WTC11 (cell line): ENCODE results near the gene ZNRF2. TPM values are rescaled to one million over a fixed set of nuclear protein-coding genes. Genes with fewer than 3 reads are reported as not detected.

Source experiments
- ATAC-seq: fragments of 200-7000 bp; cut with Tn5 transposase; 2 replicates; pipeline ENCODE4 v1.10.0; 2021; ENCODE audit warnings: mild to moderate bottlenecking, moderate library complexity
- CTCF ChIA-PET: fragments of 300-600 bp; sonication (Branson Sonifier 250); formaldehyde crosslinking; loops from one replicate; lab custom pipeline; 2021; ENCODE audit warnings: antibody characterized with exemption; lab: Charles Lee
- POLR2A ChIA-PET: fragments of 350-600 bp; sonication (Branson Sonifier 250); formaldehyde crosslinking; loops from one replicate; lab custom pipeline; 2021; ENCODE audit warnings: antibody characterized with exemption; lab: Charles Lee
- DNase-seq: peaks from one replicate; pipeline ENCODE4 v3.0.0; 2021; ENCODE audit warnings: low spot score
- H3K27ac Mint-ChIP-seq: 2 replicates; pipeline ENCODE4 v1.8.0; 2021; ENCODE audit warnings: mixed read lengths
- H3K27me3 Mint-ChIP-seq: 2 replicates; pipeline ENCODE4 v1.8.0; 2021; ENCODE audit warnings: low read depth, mild to moderate bottlenecking, moderate library complexity, mixed read lengths
- H3K36me3 Mint-ChIP-seq: 2 replicates; pipeline ENCODE4 v1.8.0; 2021; ENCODE audit warnings: mixed read lengths
- H3K4me1 Mint-ChIP-seq: 2 replicates; pipeline ENCODE4 v1.8.0; 2022; ENCODE audit warnings: mixed read lengths
- H3K4me3 Mint-ChIP-seq: 2 replicates; pipeline ENCODE4 v1.8.0; 2021; ENCODE audit warnings: mild to moderate bottlenecking, moderate library complexity, mixed read lengths
- H3K9me3 Mint-ChIP-seq: 2 replicates; pipeline ENCODE4 v1.8.0; 2021; ENCODE audit warnings: mixed read lengths
- CBFB ChIP-seq: sonication (generic); formaldehyde crosslinking; IDR thresholded peaks from 2 replicates; pipeline ENCODE4 v1.8.1; 2022; ENCODE audit warnings: mild to moderate bottlenecking, low read depth, missing genetic modification reagents
- E2F1 ChIP-seq: sonication (generic); formaldehyde crosslinking; IDR thresholded peaks from 2 replicates; pipeline ENCODE4 v1.8.0; 2022; ENCODE audit warnings: mild to moderate bottlenecking, missing genetic modification reagents
- E2F4 ChIP-seq: sonication (generic); formaldehyde crosslinking; IDR thresholded peaks from 2 replicates; pipeline ENCODE4 v1.8.1; 2022; ENCODE audit warnings: low read depth, mild to moderate bottlenecking, moderate library complexity, missing genetic modification reagents, borderline replicate concordance
- E2F5 ChIP-seq: sonication (generic); formaldehyde crosslinking; IDR thresholded peaks from 2 replicates; pipeline ENCODE4 v1.8.1; 2022; ENCODE audit warnings: mild to moderate bottlenecking, moderate library complexity, missing genetic modification reagents
- ETV6 ChIP-seq: sonication (generic); formaldehyde crosslinking; IDR thresholded peaks from 2 replicates; pipeline ENCODE4 v1.8.1; 2022; ENCODE audit warnings: mild to moderate bottlenecking, missing genetic modification reagents
- FOXP4 ChIP-seq: sonication (generic); formaldehyde crosslinking; IDR thresholded peaks from 2 replicates; pipeline ENCODE4 v1.8.0; 2022; ENCODE audit warnings: mild to moderate bottlenecking, missing genetic modification reagents
- IRF2 ChIP-seq: sonication (generic); formaldehyde crosslinking; IDR thresholded peaks from 2 replicates; pipeline ENCODE4 v1.8.0; 2022; ENCODE audit warnings: low read depth, missing genetic modification reagents, borderline replicate concordance
- JUN ChIP-seq: sonication (generic); formaldehyde crosslinking; IDR thresholded peaks from 2 replicates; pipeline ENCODE4 v1.8.0; 2023; ENCODE audit warnings: mild to moderate bottlenecking, missing genetic modification reagents
- MXD4 ChIP-seq: fragments of 250-450 bp; sonication (Bioruptor Pico); IDR thresholded peaks from 2 replicates; pipeline ENCODE4 v1.8.0; 2021; ENCODE audit warnings: mild to moderate bottlenecking, moderate library complexity, borderline replicate concordance
- NFYB ChIP-seq: sonication (generic); formaldehyde crosslinking; conservative IDR thresholded peaks from 2 replicates; pipeline ENCODE4 v1.8.0; 2022; ENCODE audit warnings: low read depth, missing genetic modification reagents
- OVOL2 ChIP-seq: fragments of 250-450 bp; sonication (Bioruptor Pico); IDR thresholded peaks from 2 replicates; pipeline ENCODE4 v1.9.0; 2021; ENCODE audit warnings: mild to moderate bottlenecking, borderline replicate concordance
- PREB ChIP-seq: sonication (generic); formaldehyde crosslinking; IDR thresholded peaks from 2 replicates; pipeline ENCODE4 v1.8.1; 2022; ENCODE audit warnings: mild to moderate bottlenecking, missing genetic modification reagents, moderate library complexity, borderline replicate concordance
- RELA ChIP-seq: sonication (generic); formaldehyde crosslinking; IDR thresholded peaks from 2 replicates; pipeline ENCODE4 v1.8.1; 2022; ENCODE audit warnings: missing genetic modification reagents, mild to moderate bottlenecking, borderline replicate concordance
- USF2 ChIP-seq: sonication (generic); formaldehyde crosslinking; IDR thresholded peaks from 2 replicates; pipeline ENCODE4 v1.8.1; 2023; ENCODE audit warnings: mild to moderate bottlenecking, missing genetic modification reagents, moderate library complexity
- ZMAT4 ChIP-seq: fragments of 250-450 bp; sonication (Bioruptor Pico); IDR thresholded peaks from 2 replicates; pipeline ENCODE4 v1.9.0; 2021; ENCODE audit warnings: mild to moderate bottlenecking
- ZNF138 ChIP-seq: sonication (generic); formaldehyde crosslinking; conservative IDR thresholded peaks from 2 replicates; pipeline ENCODE4 v1.8.1; 2022; ENCODE audit warnings: mild to moderate bottlenecking, moderate library complexity, missing genetic modification reagents
- ZNF219 ChIP-seq: sonication (generic); formaldehyde crosslinking; IDR thresholded peaks from 2 replicates; pipeline ENCODE4 v1.8.0; 2023; ENCODE audit warnings: missing genetic modification reagents, mild to moderate bottlenecking, borderline replicate concordance
- ZNF425 ChIP-seq: fragments of 250-450 bp; sonication (Bioruptor Pico); conservative IDR thresholded peaks from 2 replicates; pipeline ENCODE4 v1.9.0; 2021; ENCODE audit warnings: mild to moderate bottlenecking
- total RNA-seq: library from RNA; stranded (reverse); gene quantifications from 3 replicates; pipeline ENCODE4 v1.2.3, GENCODE V29; 2021
- TF ChIP-seq, protein P1 (sequence below): fragments of 250-450 bp; sonication (Bioruptor Pico); IDR thresholded peaks from 2 replicates; pipeline ENCODE4 v1.9.0; 2021; ENCODE audit warnings: mild to moderate bottlenecking
- TF ChIP-seq, protein P2 (sequence below): sonication (generic); formaldehyde crosslinking; IDR thresholded peaks from 2 replicates; pipeline ENCODE4 v1.8.1; 2023; ENCODE audit warnings: mild to moderate bottlenecking, missing genetic modification reagents

ZNRF2 gene
- total RNA-seq, 1 experiment from 2014 or later = 18.2 TPM

DNA sequence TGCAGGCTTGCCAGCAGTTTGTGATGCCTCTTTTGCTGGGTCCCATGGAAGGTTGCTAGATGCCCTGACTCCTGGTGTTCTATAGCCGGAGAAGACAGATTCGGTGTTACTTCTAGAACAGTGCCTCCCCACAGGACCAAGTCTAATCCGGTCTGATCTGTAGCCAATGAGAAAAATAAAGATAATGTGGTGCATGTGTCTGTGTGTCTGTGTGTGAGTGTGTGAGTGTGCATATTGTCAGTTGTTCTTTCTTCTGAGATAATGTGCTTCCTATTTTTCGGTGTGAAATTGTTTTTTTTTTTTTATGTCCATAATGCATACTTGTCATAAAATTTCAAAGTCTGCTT lies 29.7 kb upstream of the ZNRF2 start (continued):
- TF ChIP-seq, protein P1, sequence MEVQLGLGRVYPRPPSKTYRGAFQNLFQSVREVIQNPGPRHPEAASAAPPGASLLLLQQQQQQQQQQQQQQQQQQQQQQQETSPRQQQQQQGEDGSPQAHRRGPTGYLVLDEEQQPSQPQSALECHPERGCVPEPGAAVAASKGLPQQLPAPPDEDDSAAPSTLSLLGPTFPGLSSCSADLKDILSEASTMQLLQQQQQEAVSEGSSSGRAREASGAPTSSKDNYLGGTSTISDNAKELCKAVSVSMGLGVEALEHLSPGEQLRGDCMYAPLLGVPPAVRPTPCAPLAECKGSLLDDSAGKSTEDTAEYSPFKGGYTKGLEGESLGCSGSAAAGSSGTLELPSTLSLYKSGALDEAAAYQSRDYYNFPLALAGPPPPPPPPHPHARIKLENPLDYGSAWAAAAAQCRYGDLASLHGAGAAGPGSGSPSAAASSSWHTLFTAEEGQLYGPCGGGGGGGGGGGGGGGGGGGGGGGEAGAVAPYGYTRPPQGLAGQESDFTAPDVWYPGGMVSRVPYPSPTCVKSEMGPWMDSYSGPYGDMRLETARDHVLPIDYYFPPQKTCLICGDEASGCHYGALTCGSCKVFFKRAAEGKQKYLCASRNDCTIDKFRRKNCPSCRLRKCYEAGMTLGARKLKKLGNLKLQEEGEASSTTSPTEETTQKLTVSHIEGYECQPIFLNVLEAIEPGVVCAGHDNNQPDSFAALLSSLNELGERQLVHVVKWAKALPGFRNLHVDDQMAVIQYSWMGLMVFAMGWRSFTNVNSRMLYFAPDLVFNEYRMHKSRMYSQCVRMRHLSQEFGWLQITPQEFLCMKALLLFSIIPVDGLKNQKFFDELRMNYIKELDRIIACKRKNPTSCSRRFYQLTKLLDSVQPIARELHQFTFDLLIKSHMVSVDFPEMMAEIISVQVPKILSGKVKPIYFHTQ (CRISPR knock-in tag) = no peak
- no peak for TF ChIP-seq ZMAT4
- no peak for TF ChIP-seq ZNF425
- TF ChIP-seq RELA (CRISPR knock-in tag) = no peak
- no peak for TF ChIP-seq E2F1 (CRISPR knock-in tag)
- TF ChIP-seq OVOL2 (CRISPR knock-in tag) = no peak
- TF ChIP-seq E2F5 (CRISPR knock-in tag) = no peak
- no peak for TF ChIP-seq MXD4 (CRISPR knock-in tag)
- no peak for TF ChIP-seq IRF2 (CRISPR knock-in tag)

GRCh38 chr7:30255064-30255769 lies 29.2 kb upstream of the ZNRF2 start:
- Mint-ChIP-seq H3K27ac (no peak overlapping the region), H3K4me1 (no peaks in the 10 kb centered on the region), H3K9me3 (no peaks in the 10 kb centered on the region), H3K4me3 (no peak overlapping the region), H3K27me3 (no peaks in the 10 kb centered on the region), H3K36me3 (no peaks in the 10 kb centered on the region)
- DNase-seq (no peak), ATAC-seq (no peak)
- ChIA-PET POLR2A (interaction anchor here (0.6 kb wide), 1 partner anchor 73 kb away, joined by 3 read pairs; no protein-coding TSS in a partner anchor), CTCF (interaction anchor here (0.7 kb wide), 1 partner anchor 90 kb away, joined by 5 read pairs; no protein-coding TSS in a partner anchor)
- TF ChIP-seq, protein P2, sequence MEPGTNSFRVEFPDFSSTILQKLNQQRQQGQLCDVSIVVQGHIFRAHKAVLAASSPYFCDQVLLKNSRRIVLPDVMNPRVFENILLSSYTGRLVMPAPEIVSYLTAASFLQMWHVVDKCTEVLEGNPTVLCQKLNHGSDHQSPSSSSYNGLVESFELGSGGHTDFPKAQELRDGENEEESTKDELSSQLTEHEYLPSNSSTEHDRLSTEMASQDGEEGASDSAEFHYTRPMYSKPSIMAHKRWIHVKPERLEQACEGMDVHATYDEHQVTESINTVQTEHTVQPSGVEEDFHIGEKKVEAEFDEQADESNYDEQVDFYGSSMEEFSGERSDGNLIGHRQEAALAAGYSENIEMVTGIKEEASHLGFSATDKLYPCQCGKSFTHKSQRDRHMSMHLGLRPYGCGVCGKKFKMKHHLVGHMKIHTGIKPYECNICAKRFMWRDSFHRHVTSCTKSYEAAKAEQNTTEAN (CRISPR knock-in tag) = no peak
- no peak for TF ChIP-seq PREB (CRISPR knock-in tag)
- TF ChIP-seq CBFB (CRISPR knock-in tag) = no peak
- TF ChIP-seq ZNF219 (CRISPR knock-in tag) = no peak
- no peak for TF ChIP-seq ZNF138 (CRISPR knock-in tag)
- TF ChIP-seq NFYB (CRISPR knock-in tag) = no peak
- TF ChIP-seq JUN (CRISPR knock-in tag) = no peak
- TF ChIP-seq E2F4 (CRISPR knock-in tag) = no peak
- TF ChIP-seq USF2 (CRISPR knock-in tag) = no peak
- no peak for TF ChIP-seq ETV6 (CRISPR knock-in tag)
- TF ChIP-seq FOXP4 (CRISPR knock-in tag) = no peak
